Epithelial cell of proximal tubule (primary cell): ENCODE measurements around the gene RPL7L1. TPM values are rescaled to one million over a fixed set of nuclear protein-coding genes. Genes with fewer than 3 reads are reported as not detected.
"Not testable (repeated sequence)": the region's sequence is repeated elsewhere in the genome, so short reads cannot be mapped to it uniquely, and the experiment has no call there.

Source experiments
- DNase-seq: peaks from one replicate; pipeline ENCODE4 v3.0.0-alpha.2; 2011; ENCODE audit warnings: low read depth
- H3K4me3 ChIP-seq: 2 replicates; pipeline ENCODE4 v1.5.1; 2011; ENCODE audit warnings: low read depth, mild to moderate bottlenecking, low read length
- total RNA-seq: library from RNA; depleted of rRNA; stranded (reverse); fragments of >200 nt; gene quantifications from 2 replicates; pipeline ENCODE4 v1.2.3, GENCODE V29; 2015
- TF ChIP-seq, protein P1 (sequence below): conservative IDR thresholded peaks from 2 replicates; pipeline ENCODE4 v1.5.1; 2012; ENCODE audit warnings: low read depth, mild to moderate bottlenecking, low read length

Gene RPL7L1
- total RNA-seq, 1 donor from 2014 or later = 95.0 TPM

DNA sequence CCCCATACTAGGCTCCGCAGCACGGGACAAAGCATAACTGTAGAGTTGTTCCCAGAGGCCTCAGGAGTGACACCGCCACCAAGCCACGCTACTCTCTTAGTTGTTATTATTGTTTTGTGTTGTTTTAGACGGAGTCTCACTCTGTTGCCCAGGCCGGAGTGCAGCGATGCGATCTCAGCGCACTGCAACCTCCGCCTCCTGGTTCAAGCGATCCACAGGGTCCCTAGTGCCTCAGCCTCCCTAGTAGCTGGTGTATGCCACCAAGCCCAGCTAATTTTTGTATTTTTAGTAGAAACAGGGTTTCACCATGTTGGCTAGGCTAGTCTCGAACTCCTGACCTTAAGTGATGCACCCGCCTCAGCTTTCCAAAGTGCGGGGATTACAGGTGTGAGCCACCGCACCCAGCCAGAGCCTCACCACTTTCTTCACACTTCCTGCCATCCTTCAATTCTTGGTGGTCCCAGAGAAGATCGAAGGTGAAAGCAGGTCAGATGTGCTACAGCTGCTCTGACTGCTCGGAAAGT, 11.8 kb downstream of the RPL7L1 start:
- TF ChIP-seq, protein P1, sequence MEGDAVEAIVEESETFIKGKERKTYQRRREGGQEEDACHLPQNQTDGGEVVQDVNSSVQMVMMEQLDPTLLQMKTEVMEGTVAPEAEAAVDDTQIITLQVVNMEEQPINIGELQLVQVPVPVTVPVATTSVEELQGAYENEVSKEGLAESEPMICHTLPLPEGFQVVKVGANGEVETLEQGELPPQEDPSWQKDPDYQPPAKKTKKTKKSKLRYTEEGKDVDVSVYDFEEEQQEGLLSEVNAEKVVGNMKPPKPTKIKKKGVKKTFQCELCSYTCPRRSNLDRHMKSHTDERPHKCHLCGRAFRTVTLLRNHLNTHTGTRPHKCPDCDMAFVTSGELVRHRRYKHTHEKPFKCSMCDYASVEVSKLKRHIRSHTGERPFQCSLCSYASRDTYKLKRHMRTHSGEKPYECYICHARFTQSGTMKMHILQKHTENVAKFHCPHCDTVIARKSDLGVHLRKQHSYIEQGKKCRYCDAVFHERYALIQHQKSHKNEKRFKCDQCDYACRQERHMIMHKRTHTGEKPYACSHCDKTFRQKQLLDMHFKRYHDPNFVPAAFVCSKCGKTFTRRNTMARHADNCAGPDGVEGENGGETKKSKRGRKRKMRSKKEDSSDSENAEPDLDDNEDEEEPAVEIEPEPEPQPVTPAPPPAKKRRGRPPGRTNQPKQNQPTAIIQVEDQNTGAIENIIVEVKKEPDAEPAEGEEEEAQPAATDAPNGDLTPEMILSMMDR = no peak
- DNase-seq = no peak
- H3K4me3 ChIP-seq = peak overlapping the region; percentile 94

DNA sequence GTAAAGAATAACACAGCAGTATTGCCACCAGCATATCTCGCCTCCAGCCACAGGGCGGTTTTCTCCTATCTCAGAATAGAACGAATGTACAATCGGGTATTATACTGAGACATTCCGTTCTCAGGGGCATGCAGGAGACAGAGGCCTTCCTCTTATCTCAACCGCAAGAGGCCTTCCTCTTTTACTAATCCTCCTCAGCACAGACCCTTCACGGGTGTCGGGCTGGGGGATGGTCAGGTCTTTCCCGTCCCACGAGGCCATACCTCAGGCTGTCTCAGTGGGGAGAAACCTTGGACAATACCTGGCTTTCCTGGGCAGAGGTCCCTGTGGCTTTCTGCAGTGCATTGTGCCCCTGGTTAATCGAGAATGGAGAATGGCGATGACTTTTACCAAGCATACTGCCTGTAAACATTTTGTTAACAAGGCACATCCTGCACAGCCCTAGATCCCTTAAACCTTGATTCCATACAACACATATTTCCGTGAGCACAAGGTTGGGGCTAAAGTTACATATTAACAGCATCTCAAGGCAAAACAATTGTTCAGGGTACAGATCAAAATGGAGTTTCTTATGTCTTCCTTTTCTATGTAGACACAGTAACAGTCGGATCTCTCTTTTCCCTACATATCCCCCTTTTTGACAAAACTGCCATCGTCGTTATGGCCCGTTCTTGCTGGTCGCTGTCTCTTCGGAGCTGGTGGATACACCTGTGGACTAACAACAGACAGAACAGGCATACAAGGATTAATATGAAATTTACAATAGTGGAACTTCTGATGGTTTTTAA, 14.8 kb downstream of the RPL7L1 start:
- H3K4me3 ChIP-seq, DNase-seq: not testable (repeated sequence)

DNA sequence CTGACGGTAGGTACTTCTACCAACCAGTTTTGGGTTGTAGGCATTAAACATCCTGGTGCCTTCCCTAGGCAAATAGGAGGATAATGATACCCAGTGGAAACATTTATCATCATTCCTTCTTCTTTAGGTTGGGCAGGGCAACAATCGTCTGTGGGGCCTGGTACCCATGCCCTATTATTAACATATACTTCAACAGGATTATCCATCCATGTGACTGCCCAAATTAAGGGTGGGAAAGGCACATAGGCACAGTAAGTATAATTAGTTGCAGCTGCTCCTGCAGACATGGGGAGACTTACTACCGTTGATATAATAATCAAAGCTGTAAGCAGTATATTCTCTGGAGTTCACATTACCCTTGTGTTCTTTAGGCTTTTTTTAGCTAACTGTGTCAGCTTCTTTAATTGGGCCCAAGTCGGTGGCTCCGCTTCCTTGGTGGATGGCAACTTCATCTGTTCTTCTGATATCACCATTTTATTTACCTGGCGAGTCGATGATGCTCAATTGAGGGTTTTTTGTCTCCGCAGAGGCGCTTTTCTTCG, 16.8 kb downstream of the RPL7L1 start:
- H3K4me3 ChIP-seq = no peak overlapping the region
- TF ChIP-seq, protein P1 = no peak
- no peak for DNase-seq

DNA sequence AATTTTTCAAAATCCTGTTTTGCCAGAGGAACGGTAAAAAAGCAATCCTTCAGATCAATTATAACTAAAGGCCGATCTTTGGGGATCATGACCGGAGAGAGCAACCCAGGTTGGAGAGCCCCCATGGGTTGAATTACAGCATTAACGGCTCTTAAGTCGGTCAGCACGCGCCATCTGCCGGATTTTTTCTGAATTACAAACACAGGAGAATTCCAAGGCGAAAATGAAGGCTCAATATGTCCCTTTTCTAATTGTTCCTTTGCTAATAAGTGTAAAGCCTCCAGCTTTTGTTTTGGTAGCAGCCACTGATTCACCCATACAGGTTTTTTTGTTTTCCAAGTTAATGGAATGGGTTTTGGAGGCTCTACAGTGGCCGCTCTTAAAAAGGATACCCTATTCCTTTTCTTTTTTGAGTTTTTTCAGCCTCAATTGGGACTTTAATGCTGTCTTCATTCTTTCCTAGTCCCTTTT, 19.5 kb downstream of the RPL7L1 start:
- TF ChIP-seq, protein P1 = peak; percentile 61
- no peak for DNase-seq

DNA sequence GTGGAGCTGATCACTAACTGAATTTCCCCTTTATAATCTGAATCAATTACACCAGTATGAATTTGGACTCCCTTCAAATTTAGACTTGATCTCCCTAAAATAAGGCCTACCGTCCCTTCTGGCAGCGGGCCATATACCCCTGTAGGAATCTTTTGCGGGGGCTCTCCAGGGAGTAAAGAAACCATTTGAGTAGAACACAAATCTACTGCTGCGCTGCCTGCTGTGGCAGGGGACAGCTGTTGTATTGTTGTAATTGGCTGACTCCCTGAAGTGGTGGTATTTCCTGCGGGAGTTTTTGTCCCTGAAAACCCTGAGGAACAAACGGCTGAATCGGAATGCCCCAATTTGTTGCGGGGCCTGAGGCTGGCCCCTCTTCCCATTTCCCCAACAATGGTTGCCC, 20.5 kb downstream of the RPL7L1 start:
- TF ChIP-seq, protein P1 = no peak
- DNase-seq = no peak
- H3K4me3 ChIP-seq = no peak overlapping the region

More for the DNA sequence above, 19.5 kb downstream of the RPL7L1 start:
- H3K4me3 ChIP-seq = no peak overlapping the region

DNA sequence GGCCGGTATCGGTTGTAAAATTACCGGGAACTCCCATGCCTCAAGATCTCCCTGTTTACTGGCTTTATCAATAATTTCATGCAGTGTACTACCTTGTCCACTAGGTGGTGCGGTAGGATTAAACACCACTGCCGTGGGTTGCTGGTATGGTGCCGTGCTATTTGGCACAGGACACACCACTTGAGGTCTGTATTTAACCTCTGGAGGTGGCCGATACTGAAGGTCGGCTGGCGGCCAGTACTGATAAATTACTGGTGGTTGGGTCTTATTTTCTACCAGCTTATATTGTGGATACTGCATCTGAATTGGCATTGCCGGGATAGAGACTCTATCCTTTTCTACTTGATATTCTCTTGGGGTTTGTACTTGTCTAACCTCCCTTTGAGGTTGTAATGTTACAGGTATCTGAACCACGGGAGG, 22.1 kb downstream of the RPL7L1 start:
- TF ChIP-seq, protein P1 = peak; percentile 82
- DNase-seq = peak; percentile 27
- H3K4me3 ChIP-seq = no peak overlapping the region

DNA sequence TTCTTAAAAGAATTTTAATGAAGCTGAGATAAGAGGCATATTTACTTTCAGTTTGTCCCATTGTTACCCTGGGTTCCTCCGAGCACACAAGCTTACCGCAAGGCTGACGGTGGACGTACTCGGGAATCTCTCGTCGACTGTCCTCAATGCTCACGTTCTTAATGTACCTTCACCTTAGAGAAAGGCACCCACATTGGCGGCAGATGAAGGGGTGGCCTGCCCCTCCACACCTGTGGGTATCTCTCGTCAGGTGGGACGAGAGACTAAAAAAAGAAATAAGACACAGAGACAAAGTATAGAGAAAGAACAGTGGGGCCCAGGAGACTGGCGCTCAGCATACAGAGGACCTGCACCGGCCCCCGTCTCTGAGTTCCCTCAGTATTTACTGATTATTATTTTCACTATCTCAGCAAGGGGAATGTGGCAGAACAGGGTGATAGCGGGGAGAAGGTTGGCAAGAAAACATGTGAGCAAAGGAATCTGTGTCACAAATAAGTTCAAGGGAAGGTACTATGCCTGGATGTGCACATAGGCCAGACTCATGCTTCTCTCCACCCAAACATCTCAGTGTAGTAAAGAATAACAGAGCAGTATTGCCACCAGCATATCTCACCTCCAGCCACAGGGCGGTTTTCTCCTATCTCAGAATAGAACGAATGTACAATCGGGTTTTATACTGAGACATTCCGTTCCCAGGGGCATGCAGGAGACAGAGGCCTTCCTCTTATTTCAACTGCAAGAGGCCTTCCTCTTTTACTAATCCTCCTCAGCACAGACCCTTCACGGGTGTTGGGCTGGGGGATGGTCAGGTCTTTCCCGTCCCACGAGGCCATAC, 23.2 kb downstream of the RPL7L1 start:
- not testable (repeated sequence) for H3K4me3 ChIP-seq

More for the DNA sequence above, 23.2 kb downstream of the RPL7L1 start:
- not testable (repeated sequence) for DNase-seq
